Ishikawa (cell line): Measurements from ENCODE around the gene IL3RA.

Experiments used
- CEBPB ChIP-seq: IDR thresholded peaks from 2 replicates; pipeline ENCODE4 v1.6.1; 2012
- CREB1 ChIP-seq: IDR thresholded peaks from 2 replicates; pipeline ENCODE4 v1.6.1; 2012; ENCODE audit warnings: low read depth
- EGR1 ChIP-seq: IDR thresholded peaks from 2 replicates; pipeline ENCODE4 v1.6.1; 2012
- EP300 ChIP-seq: IDR thresholded peaks from 2 replicates; pipeline ENCODE4 v1.6.1; 2012; ENCODE audit warnings: borderline replicate concordance
- FOXM1 ChIP-seq: IDR thresholded peaks from 2 replicates; pipeline ENCODE4 v1.6.1; 2012; ENCODE audit warnings: low read depth, borderline replicate concordance
- MAX ChIP-seq: IDR thresholded peaks from 2 replicates; pipeline ENCODE4 v1.6.1; 2012
- RAD21 ChIP-seq: IDR thresholded peaks from 2 replicates; pipeline ENCODE4 v1.6.1; 2012; ENCODE audit warnings: low read depth
- TAF1 ChIP-seq: IDR thresholded peaks from 2 replicates; pipeline ENCODE4 v1.6.1; 2012; ENCODE audit warnings: low read depth, mild to moderate bottlenecking
- TCF12 ChIP-seq: IDR thresholded peaks from 2 replicates; pipeline ENCODE4 v1.6.1; 2012; ENCODE audit warnings: low read depth
- YY1 ChIP-seq: IDR thresholded peaks from 2 replicates; pipeline ENCODE4 v1.6.1; 2012; ENCODE audit warnings: low read depth
- ZBTB7A ChIP-seq: IDR thresholded peaks from 2 replicates; pipeline ENCODE4 v1.6.1; 2012; ENCODE audit warnings: low read depth
- TF ChIP-seq, protein P1 (sequence below): IDR thresholded peaks from 2 replicates; pipeline ENCODE4 v1.6.1; 2012; ENCODE audit warnings: low read depth, mild to moderate bottlenecking

DNA sequence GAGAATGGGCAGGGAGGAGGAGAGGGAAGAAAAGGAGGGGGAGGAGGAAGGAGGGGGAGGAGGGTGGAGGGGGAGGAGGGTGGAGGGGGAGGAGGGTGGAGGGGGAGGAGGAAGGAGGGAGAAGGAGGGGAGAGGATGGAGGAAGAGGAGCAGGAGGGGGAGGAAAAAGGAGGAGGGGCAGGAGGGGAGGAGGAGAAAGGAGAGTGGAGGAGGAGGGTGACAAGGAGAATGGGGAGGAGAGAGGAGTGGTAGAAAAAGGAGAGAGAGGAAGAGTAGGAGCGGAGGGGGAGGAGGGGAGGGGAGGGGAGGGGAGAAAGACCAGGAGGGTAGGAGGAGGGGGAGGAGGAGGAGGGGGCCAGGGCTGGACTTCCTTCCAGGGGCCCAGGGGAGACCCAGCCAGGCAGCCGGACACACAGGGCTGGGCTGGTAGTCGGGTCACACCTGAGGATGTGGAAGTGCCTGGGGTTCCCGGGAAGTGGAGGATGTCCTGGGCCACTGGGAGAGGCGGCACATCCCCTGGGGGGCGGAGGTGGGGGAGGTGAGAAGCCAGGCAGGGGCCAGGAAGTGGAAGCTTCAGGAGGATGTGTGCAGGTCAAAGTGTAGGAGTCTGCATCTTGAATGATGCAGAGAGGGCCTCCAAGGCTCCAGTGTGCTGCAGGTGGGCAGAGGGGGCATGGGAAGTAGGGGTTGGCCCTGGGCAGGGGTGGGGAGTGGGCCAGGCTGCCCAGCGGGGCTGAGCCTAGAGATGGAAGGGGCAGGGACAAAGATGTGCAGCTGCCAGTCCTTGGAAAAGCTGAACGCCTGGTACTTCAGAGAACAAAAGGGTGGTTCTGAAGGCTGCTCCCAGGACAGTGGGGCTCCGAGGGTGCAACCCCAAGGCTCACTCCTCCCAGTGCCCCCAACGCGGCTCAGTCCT is 18.8 kb downstream of the IL3RA start:
- TF ChIP-seq YY1 (no peak), EP300 (no peak), CEBPB (no peak), MAX (no peak), ZBTB7A (no peak), FOXM1 (no peak), EGR1 (no peak), TCF12 (no peak), CREB1 (no peak), TAF1 (no peak), RAD21 (no peak)
- TF ChIP-seq, protein P1, sequence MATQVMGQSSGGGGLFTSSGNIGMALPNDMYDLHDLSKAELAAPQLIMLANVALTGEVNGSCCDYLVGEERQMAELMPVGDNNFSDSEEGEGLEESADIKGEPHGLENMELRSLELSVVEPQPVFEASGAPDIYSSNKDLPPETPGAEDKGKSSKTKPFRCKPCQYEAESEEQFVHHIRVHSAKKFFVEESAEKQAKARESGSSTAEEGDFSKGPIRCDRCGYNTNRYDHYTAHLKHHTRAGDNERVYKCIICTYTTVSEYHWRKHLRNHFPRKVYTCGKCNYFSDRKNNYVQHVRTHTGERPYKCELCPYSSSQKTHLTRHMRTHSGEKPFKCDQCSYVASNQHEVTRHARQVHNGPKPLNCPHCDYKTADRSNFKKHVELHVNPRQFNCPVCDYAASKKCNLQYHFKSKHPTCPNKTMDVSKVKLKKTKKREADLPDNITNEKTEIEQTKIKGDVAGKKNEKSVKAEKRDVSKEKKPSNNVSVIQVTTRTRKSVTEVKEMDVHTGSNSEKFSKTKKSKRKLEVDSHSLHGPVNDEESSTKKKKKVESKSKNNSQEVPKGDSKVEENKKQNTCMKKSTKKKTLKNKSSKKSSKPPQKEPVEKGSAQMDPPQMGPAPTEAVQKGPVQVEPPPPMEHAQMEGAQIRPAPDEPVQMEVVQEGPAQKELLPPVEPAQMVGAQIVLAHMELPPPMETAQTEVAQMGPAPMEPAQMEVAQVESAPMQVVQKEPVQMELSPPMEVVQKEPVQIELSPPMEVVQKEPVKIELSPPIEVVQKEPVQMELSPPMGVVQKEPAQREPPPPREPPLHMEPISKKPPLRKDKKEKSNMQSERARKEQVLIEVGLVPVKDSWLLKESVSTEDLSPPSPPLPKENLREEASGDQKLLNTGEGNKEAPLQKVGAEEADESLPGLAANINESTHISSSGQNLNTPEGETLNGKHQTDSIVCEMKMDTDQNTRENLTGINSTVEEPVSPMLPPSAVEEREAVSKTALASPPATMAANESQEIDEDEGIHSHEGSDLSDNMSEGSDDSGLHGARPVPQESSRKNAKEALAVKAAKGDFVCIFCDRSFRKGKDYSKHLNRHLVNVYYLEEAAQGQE, result no peak
